ENCODE measurements around the gene UBAC1. TPM values are rescaled to one million over a fixed set of nuclear protein-coding genes. Genes with fewer than 3 reads are reported as not detected.

UBAC1 gene, protein sequence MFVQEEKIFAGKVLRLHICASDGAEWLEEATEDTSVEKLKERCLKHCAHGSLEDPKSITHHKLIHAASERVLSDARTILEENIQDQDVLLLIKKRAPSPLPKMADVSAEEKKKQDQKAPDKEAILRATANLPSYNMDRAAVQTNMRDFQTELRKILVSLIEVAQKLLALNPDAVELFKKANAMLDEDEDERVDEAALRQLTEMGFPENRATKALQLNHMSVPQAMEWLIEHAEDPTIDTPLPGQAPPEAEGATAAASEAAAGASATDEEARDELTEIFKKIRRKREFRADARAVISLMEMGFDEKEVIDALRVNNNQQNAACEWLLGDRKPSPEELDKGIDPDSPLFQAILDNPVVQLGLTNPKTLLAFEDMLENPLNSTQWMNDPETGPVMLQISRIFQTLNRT
- total RNA-seq (2021) (58.2 and 63.8 TPM in 2 replicates), Bru-seq, nascent RNA (percentile 62 among the genes with signal in this experiment), BruChase-seq, experiment 1, labeled RNA remaining after a 2-hour chase (percentile 68 among the genes with signal in this experiment), BruChase-seq, experiment 2, labeled RNA remaining after a 6-hour chase (percentile 70 among the genes with signal in this experiment)
- long read RNA-seq, transcript UBAC1-201 (10 exons, 1,867 nt), result major isoform, 114 of 135 reads
- long read RNA-seq, partial matches to known transcripts, result 12 of 135 reads
- long read RNA-seq, other reads (novel, unspliced or antisense), result 9 of 135 reads

GRCh38 chr9:135961277-135961715 is at the start of gene UBAC1:
Gene UBAC1 (minus strand): TSS chr9:135961373. CDS start chr9:135961162, 211 bp downstream.
- peaks cover 19% of the 10 kb centered on the region for H3K4me1 ChIP-seq (ENCODE audit: insufficient read depth, low read length, poor library complexity, severe bottlenecking)
- TF ChIP-seq CTCF (conservative IDR thresholded peaks at IDR 0.05; ENCODE audit: low read depth, low read length) (0 out of 2 replicates have a peak, but pooled peaks have one; percentile 13), EZH2 (IDR thresholded peaks at IDR 0.05; ENCODE audit: borderline replicate concordance, low read depth, low read length, poor library complexity, severe bottlenecking) (no peak)

DNA sequence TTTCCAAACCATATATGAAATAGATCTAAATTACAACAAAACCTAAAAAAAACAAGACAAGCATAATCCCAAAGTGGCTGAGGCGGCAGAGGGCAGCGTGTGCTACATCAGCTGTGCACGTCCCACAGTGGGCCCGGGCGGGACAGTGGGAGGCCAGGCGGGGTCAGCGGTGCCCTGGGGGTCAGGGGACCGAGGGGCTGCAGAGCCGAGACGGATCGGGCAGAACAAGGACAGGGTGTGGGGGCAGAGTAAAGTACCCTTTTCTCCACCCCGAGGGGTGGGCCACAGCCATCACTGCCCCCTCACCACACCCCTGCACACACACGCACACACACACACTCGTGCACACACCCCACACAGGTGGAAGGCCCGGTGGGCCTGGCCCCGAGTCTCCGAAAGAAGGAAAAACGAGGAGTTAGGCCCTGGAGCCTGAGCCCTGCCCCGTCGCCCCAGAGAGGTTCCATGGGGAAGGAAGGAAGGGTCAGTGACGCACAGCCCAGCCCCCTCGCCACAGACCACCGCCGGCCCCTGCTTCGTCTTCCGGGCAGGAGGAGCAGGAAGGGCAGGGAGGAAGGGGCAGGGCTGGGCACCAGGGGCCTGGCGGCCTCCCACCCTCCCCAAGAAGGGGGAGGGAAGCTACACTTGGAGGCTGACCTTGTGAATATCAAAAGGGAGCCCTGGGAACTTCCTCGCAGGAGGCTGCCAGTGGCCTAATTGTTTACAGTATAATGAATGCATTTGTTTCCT is 49.6 kb upstream of the UBAC1 start:
- H3K4me1 ChIP-seq (ENCODE audit: insufficient read depth, low read length, poor library complexity, severe bottlenecking), result no peaks in the 10 kb centered on the region
- H3K27me3 ChIP-seq (replicated peaks; ENCODE audit: insufficient read depth, low read depth, low read length, poor library complexity), result no peaks in the 10 kb centered on the region
- TF ChIP-seq CTCF (conservative IDR thresholded peaks at IDR 0.05; ENCODE audit: low read depth, low read length) (no peak), EZH2 (IDR thresholded peaks at IDR 0.05; ENCODE audit: borderline replicate concordance, low read depth, low read length, poor library complexity, severe bottlenecking) (no peak)
- intact Hi-C loops (cut with micrococcal nuclease; ENCODE audit: unreplicated experiment), result no loop called here
- H3K4me3 ChIP-seq (ENCODE audit: low read depth, low read length, poor library complexity, severe bottlenecking), result no peak overlapping the region
- no peaks in the 10 kb centered on the region for H3K9me3 ChIP-seq (ENCODE audit: low read depth, low read length, poor library complexity, severe bottlenecking)
- no TSS peak for BruUV-seq (replicated peaks)
- no peak for DNase-seq (ENCODE audit: low spot score)
- no peak overlapping the region for H3K27ac ChIP-seq (ENCODE audit: low read depth, low read length, poor library complexity, severe bottlenecking)
- H3K36me3 ChIP-seq (ENCODE audit: insufficient read depth, low read length, poor library complexity, severe bottlenecking), result peaks cover 18% of the 10 kb centered on the region
- CTCF ChIA-PET, result no interaction called here
- POLR2A ChIA-PET (ENCODE audit: low non-redundant PET), result no interaction called here

More at GRCh38 chr9:135961277-135961715, at the start of gene UBAC1:
- intact Hi-C loops (cut with micrococcal nuclease; ENCODE audit: unreplicated experiment), result loop anchor here (10.0 kb wide), 1 partner anchor 264 kb away; no protein-coding TSS in a partner anchor
- CTCF ChIA-PET, result interaction anchor here (0.6 to 1.5 kb wide), 4 partner anchors 54 to 209 kb away, joined by 3 to 8 read pairs (median 3); partner anchors contain the start of gene CAMSAP1
- POLR2A ChIA-PET (ENCODE audit: low non-redundant PET), result no interaction called here
- H3K27me3 ChIP-seq (replicated peaks; ENCODE audit: insufficient read depth, low read depth, low read length, poor library complexity), result no peaks in the 10 kb centered on the region
- peak within 1 kb of the TSS; percentile 77 for H3K4me3 ChIP-seq (ENCODE audit: low read depth, low read length, poor library complexity, severe bottlenecking)
- peak within 1 kb of the TSS; percentile 85 for H3K27ac ChIP-seq (ENCODE audit: low read depth, low read length, poor library complexity, severe bottlenecking)
- peak; percentile 98 for DNase-seq (ENCODE audit: low spot score)
- no peaks in the 10 kb centered on the region for H3K36me3 ChIP-seq (ENCODE audit: insufficient read depth, low read length, poor library complexity, severe bottlenecking)
- no peaks in the 10 kb centered on the region for H3K9me3 ChIP-seq (ENCODE audit: low read depth, low read length, poor library complexity, severe bottlenecking)
- BruUV-seq (replicated peaks), result no TSS peak

- H3K9me3 ChIP-seq (ENCODE audit: low read depth, low read length, poor library complexity, severe bottlenecking), result no peaks in the 10 kb centered on the region
- ChIA-PET POLR2A (ENCODE audit: low non-redundant PET) (no interaction called here), CTCF (no interaction called here)
- H3K4me1 ChIP-seq (ENCODE audit: insufficient read depth, low read length, poor library complexity, severe bottlenecking), result no peaks in the 10 kb centered on the region
- H3K4me3 ChIP-seq (ENCODE audit: low read depth, low read length, poor library complexity, severe bottlenecking), result no peak overlapping the region
- TF ChIP-seq CTCF (conservative IDR thresholded peaks at IDR 0.05; ENCODE audit: low read depth, low read length) (no peak), EZH2 (IDR thresholded peaks at IDR 0.05; ENCODE audit: borderline replicate concordance, low read depth, low read length, poor library complexity, severe bottlenecking) (no peak)
- H3K27me3 ChIP-seq (replicated peaks; ENCODE audit: insufficient read depth, low read depth, low read length, poor library complexity), result no peaks in the 10 kb centered on the region
- DNase-seq (ENCODE audit: low spot score), result no peak
- no peak overlapping the region for H3K27ac ChIP-seq (ENCODE audit: low read depth, low read length, poor library complexity, severe bottlenecking)
- intact Hi-C loops (cut with micrococcal nuclease; ENCODE audit: unreplicated experiment), result no loop called here
- BruUV-seq (replicated peaks), result no TSS peak
- peaks cover 18% of the 10 kb centered on the region for H3K36me3 ChIP-seq (ENCODE audit: insufficient read depth, low read length, poor library complexity, severe bottlenecking)
Measured at GRCh38 chr9:136010176-136010575, 49.0 kb upstream of the UBAC1 start.
